ENCODE results near the gene RYR3.

RYR3 gene

DNA sequence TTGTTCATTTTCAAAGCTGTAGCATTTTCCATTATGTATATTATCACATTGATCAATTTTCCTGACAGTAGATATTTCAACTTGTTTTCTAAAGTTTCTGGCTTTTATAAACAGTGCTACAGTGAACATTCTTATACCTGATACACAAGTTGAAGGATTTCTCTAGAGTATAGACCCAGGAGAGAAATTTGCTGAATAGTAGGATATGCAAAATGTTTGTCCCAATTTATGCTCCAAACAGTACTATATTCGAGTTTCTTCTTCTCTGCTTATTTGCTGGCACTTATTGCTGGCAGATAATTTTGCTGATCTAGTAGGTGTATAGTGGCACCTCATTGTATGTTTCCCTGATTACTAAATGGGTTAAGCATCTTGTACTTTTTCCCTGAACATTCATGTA, 540.3 kb downstream of the RYR3 start:
- no peak for DNase-seq

DNA sequence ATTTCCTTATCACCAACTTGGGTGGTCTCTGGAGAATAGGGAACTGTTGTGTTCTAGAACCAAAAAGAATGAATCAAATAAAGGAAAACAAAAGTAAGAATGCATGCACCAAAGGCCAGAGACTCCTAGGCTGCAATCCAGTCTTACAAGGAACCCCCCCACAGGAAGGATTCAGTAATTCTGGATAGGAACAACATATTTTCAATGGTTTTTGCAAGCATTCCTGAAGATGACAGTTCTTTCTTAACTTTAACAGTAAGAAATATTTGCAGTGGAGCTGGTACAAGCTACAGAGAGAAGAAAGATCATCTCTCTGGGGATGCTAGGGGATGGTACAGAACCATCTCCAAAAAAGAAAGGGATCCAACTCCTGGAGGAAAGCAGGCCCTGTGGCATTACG, 541.3 kb downstream of the RYR3 start:
- no peak for DNase-seq

DNA sequence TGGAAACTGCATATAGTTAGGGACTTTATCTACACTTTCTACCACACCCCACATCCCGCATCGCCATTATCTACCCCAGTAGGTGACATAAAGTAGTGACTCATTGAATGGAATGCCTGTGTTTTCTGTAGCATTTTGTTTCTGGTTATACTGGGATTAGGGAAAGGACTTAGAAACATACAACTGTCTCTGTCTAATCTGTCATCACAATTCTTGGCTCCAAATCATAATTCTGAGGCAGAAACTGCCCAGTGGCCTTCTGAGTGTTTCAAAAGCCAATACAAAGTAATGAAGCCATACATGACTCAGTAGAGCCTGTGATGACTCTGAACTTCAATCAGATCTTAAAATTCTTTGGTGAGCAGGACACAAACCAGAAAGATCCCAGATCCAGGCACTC, 541.8 kb downstream of the RYR3 start:
- DNase-seq: no peak

DNA sequence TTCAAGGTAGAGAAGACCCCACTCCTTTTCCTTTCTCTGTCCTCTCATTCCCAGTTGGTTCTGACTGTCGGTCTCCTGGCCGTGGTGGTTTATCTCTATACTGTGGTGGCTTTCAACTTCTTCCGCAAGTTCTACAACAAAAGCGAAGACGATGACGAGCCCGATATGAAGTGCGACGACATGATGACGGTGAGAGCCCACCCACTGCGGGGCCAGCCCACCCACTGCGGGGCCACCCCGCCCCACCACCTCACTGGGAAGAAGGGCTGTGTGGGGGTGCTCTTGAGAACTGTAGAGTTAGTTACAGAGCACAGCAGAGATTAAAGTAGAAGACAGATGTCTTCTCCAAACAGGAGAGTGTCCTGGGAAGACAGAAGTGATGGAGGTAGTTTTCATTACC, 547.0 kb downstream of the RYR3 start:
- DNase-seq: no peak

DNA sequence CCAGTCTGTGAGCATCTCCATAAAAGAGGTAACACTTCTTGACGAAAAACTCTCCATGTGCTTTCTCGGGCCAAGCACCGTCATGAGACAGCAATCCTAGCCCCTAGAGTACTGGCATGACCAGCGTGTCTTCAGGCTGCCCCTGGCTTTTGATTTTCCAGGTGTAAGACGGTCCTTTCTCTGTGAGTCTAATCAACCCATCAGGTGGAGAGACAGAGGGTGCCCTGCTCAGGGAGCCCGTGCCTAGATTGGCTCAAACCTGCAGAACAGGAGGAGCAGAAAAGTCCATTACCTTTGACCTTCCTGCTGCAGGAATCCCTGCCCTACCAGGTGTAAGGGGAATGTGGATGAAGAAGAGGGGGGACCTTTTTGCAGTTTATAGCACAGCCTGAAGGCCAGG, 548.1 kb downstream of the RYR3 start:
- no peak for DNase-seq

DNA sequence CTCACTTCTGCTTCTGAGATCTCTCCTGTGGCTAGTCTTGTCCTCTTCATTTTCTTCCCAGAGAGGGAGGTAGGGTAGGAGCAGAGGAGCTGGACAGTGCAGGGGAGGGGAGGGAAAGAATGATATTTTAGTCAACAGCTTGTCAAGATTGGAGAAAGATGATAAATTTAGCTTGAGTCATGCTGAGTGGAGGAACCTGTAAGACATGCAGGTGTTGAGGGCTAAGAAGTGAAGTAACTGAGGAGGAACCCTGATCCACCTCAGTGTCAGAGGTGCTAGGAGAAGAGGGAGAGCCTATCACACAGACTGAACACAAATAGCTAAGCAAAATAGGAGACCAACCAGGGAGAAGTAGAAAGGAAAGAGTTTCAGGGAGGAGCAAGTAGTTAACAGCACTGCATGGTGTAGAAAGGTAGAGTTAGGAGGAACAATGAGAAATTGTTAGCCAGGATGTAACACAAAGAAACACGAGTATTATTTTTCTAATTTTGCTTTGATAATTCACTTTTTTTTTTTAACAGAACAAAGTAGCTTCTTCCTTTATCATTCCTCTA, 549.3 kb downstream of the RYR3 start:
- DNase-seq: no peak

DNA sequence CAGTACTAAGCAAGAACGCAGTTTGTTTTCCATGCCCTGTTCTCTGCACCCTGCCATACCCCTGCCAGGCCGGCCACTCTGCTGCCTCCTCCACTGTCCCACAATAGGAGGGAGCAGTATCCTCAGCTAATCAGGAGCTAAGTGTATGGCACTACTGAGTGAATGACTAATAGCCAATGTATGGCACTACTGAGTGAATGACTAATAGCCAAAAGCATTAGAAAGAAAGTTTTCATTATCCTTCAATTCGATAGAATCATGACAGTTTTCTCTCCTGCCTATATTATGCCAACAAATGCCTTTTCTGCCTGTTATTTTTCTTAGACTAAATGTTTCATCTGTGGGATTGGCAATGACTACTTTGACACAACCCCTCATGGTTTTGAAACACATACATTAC, 550.0 kb downstream of the RYR3 start:
- no peak for DNase-seq

DNA sequence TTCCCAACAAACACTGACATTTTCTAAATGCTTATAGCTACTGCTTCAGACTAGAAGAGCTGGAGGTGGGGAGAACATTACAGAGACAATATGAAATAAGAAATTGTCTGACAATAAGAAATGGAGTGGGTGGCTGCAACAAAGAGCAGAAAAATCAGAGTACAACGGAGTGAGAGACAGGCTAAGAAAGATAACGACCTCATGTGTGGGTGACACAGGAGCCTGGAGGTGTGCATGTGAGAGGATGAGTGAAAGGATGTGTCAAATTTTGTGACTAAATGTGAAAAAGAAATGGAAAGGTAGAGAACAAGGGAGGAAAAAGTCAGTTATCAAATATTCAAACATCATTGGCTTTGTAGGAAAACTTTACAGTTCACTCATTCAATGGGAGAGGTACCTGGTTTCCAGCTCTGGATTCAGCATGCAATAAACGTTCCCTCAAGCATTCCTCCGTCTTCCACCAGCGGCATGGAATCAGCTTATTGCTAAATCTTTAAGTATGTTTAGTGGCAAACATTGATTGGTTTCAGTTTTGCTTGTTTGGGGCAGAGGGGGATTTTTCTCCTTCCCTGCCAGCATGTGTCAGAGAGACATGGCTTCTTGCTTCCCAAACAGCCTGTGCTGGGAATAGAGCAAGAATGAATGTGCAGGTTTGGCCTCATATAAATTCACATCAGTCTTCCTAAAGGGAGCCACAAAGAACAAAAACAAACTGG, 553.8 kb downstream of the RYR3 start:
- no peak for DNase-seq

DNA sequence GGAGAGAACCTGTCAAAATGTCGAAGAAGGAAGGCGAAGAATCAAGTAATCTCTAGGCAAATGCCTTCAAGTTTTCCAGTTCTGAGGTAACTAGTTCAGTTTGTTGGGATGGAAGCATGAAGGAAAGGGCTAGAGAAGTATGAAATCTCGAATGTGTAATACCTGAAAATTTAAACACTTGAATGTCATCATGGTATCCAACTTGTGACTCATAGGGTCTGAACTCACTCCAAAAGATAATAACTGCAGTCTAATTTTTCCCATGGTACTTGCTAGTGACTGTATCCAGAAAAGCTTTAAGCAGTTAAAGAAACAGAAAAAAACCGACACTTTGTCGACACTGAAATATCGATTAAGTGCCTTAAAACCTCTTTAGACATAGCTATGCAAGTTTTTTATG, 554.6 kb downstream of the RYR3 start:
- no peak for DNase-seq

DNA sequence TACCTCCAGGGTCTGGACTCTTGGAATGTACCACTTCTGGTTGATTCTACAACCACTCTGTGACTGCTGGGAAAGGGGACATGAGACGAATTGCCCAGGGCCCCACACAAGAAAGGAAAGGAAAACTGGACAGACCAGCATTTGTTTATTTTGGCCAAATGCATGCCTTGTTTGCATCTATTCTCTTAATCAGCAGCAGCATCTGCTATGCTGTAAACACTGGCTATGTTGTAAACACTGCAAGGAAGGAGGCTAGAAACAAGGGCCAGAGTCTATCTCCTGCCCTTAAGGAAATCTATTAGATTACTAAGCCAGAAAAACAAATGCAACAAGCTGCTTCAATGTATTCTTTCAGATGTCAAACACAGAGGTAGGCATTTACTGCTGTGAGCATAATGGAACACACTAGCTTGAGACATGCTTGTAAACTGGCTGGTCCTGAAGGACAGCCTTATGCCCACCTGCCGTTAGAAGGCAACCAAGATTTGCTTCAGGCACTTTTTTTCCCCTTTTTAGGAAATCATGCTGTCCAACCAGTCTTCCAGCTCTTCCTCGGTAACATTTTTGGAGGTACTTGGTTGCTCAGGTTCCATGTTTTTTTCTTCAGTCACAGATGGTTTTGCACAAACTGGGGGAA, 555.5 kb downstream of the RYR3 start:
- no peak for DNase-seq

DNA sequence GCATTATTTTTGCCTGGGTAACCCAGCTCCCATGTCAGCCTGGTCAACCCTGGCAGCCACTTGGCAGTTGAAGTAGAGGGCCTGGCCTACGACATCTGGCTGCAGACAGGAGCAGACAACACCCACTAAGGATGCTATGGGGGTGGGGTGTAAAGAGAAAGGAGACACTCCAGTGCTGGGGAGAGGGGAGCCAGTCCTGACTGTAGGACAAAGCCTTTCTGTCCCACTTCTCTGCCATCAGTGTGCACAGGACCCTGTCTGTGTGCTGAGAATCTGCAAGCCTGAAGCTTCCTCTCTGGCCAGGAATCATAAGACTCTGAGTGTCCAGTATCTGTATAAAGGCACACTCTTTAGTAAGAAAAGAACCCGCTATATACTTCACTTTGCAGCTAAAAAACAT, 561.2 kb downstream of the RYR3 start:
- no peak for DNase-seq

DNA sequence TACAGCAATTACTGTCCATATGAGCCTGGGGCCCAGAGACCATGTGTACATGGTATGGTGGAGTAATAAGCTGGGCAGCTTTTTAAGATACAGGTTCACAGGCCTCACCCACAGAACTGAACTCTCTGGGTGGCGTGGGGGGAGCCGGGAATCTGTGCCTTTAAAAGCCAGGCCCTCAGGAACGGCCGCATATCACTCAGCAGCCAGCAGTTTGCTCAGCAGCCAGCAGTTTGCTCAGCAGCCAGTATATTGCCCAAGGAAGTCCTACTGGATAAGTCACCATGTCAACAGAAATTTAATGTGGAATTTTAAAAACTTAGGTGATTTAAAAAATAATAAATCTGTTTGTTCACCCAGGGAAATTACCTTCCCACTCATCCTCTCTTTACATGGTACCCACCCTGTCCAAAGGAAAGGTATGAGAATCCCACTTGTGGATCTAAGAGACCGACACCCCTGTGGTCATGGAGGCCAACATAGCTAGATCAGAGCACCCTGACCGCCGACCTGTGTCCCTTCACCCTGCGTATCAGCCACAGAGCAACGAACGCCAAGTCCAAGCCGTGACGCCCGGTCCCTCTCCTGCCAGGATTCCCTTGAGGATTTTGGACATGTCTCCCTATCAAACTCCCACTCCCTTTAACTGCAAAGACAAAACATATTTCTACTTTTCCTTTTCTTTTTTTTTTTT, 561.8 kb downstream of the RYR3 start:
- no peak for DNase-seq

DNA sequence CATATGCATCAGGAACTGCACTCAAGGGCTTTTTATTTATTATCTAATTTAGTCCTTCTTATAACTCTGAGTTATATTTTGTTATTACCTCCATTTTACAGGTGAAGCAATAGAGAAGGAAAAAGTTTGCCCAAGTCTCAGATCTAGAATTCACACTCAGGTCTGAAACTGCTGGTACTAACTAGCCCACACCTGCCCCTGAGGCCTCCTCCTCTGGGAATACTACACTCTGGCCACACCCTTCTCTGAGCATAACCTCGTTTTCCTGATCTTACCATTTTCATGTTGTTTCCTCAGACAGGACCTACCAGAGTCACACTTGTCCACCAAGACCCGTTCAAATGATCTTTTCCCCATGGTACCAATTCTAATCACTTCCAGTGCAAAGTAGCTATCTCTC, 563.4 kb downstream of the RYR3 start:
- no peak for DNase-seq

DNA sequence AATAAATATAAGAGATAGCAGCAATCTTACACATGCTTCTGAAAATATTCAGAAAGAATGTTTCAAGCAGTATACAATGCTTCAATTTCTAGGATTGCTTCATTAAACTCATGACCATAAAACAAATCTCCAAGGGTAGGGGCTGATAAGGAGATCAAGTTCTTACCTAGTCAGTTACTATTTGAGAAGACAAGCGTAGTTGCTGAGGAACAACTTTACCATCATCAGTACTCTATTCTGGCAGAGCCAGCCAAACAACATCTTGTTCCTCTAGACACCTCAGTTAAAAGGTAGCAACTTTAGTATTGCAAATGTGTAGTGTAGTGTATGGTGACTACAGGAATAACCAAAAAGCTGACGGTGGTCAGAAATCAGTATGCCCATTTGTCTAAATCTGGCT, 572.2 kb downstream of the RYR3 start:
- no peak for DNase-seq

DNA sequence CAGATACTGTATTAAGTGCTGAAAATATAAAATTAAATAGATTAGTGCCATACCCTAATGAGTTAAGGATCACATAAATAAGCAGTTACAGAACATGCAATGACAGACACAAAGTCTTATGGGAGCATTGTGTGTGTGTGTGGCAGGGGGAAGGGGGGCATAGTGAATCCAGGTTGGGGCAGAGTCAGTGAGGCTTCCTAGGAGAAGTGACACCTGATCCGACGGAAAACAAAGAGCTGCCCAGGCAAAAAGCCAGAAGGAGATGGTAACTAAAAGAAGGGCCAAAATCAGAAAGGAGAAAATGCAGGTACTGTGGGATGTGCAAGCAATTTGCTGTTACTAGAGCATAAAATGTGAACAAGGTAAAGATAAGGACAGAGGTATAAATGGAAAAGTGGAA, 577.4 kb downstream of the RYR3 start:
- no peak for DNase-seq

DNA sequence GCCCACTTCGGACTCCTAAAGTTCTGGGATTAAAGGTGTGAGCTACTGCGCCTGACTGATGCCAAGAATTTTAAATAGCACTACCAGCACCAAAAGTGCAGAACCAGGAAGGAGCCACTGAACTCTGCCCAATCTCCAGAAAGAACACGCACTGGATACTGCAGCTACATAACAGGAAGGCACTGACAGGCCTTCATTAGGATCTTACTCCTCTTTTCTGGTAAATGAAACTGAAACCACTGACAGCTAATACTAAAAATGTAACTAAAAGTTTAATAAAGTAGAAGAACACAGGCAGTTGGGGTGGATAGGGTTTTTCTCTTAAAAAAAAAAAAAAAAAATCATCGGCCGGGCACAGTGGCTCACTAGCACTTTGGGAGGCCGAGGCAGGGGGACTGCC, 583.4 kb downstream of the RYR3 start:
- DNase-seq: no peak

DNA sequence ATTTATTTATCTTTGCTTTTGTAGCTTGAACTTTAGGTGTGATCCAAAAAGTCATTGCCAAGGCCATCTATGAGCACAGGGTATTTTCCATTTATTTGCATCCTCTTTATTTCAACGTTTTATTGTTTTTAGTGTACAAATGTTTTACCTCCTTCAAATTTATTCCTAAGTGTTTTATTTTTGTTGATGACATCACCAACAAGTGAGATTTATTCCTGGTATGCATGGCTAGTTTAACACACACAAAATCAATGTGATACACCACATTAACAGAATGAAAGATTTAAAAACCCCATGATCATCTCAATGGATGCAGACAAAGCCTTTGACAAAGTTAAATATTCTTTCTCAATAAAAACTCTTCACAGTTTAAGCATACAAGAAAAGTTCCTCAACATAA, 591.3 kb downstream of the RYR3 start:
- no peak for DNase-seq

DNA sequence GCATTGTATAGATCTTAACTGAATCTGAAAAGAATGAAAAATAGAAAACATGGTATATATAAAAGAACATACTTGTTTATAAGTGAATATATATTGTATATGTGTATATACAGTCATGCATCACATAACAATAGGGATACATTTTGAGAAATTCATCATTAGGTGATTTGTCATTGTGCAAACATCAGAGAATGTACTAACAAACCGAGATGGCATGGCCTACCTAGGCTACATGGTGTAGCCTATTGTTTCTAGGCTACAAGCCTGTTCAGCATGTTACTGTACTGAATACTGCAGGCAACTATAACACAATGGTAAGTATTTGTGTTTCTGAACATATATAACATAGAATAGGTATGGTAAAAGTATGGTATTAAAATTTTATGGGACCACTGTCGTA, 592.9 kb downstream of the RYR3 start:
- no peak for DNase-seq

DNA sequence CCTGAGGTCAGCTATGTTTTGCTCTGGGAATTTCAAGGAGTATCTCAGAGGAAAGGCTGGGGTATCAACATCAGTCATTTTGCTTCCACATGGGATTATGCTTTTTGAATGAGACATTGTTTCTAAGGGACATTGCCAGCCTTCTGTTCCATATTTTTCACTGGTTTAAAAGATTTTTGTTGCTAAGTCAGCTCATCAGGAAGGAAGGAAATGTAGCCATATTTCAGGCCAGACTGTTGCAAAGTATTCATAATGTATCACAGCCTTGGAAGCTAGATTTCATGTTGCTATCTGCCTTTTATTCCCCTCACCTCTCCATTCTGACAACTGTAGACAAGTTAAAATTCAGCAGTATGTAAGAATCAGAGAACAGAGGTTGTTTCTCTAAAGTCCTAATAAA, 596.6 kb downstream of the RYR3 start:
- no peak for DNase-seq

DNA sequence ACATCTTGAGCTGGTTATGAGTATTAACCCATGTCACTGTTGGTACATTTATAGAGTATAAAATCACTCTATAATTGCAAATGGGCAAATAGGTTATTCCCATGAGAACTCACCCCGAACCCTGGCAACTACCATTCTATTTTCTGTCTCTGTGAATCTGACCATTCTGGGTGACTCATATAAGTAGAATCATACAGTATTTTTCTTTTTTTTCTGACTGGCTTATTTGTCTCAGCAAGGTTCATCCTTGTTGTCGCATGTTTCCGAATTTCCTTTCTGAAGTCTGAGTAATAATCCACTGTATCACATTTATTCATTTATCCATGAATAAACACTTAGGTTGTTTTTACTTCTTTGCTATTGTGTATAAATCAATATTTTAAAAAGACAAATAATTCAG, 597.6 kb downstream of the RYR3 start:
- no peak for DNase-seq

DNA sequence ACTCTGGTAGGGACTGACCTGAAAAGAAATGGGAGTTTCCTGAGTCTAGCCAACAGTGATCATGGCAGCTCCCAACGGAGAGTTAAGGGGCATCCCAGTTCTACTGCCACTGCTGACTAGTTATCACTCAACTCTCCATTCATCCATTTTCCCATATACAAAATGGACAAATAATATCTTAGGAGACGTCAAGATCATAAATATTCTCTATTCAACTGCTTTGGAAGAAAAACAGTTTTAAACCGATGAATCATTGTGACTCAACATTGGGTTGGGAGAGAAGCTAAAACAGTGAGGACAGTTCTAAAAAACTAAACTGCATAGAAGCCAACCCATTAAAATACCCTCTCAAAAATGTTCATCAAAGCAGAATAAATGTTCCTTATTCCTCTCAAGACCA, 600.0 kb downstream of the RYR3 start:
- DNase-seq: no peak

DNA sequence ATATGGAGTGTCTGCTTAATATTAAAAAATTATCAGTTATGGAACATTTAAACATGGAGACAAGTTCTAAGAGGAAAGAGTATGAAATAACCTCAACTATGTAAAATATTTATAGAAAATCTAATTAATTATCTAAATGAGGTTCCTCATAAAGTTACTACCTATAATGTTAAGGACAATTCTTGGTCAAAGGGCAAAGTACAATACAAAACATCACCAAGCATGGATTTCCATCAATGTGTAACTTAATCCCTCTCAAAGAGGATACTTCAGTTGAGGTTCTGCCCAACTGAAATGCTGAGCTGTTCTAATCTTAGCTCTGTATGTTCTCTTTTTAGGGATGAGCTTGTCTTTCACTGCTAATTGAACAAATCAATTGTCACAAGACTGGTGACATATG, 601.6 kb downstream of the RYR3 start:
- no peak for DNase-seq

DNA sequence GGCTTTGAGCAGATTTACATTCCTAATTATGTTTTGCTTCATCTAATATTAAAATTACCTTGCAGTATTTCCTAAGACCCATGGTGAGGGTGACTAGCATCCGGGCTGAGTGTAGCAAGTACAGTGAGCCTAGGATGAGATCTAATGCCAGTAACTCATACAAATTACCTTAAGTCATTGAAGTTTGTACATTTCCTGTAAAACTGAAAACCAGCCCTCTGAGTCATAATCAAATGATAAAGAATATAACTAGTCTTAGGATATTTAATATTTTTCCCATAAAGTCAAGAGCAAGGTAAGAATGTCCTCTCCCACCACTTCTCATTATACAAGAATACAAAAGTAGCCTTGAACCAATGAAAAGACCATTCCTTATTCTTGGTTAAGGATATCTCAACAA, 602.7 kb downstream of the RYR3 start:
- DNase-seq: no peak

All from activated CD4-positive, alpha-beta T cell treated with anti-CD3 and anti-CD28 coated beads, Interleukin-2, amount 50 U/mL, for 48 hours (primary cell).